ENCODE measurements around the gene AHI1.

The AHI1 gene

DNA sequence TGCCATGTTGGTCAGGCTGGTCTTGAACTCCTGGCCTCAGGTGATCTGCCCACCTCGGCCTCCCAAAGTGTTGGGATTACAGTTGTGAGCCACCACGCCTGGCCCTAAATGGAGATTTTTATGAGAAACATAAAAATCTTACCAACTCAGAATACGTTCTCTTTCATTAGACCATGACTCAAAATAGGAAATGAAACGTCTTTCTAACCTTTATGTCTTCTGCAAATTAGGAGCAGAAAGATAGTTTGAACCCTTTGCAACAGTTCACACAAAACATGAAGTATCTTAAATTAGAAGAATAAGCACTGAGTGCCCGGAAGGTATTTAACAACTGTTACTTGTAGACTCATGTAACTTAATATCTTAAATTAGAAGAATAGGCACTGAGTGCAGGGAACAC is 48.3 kb downstream of the AHI1 start:
- DNase-seq, result no peak

DNA sequence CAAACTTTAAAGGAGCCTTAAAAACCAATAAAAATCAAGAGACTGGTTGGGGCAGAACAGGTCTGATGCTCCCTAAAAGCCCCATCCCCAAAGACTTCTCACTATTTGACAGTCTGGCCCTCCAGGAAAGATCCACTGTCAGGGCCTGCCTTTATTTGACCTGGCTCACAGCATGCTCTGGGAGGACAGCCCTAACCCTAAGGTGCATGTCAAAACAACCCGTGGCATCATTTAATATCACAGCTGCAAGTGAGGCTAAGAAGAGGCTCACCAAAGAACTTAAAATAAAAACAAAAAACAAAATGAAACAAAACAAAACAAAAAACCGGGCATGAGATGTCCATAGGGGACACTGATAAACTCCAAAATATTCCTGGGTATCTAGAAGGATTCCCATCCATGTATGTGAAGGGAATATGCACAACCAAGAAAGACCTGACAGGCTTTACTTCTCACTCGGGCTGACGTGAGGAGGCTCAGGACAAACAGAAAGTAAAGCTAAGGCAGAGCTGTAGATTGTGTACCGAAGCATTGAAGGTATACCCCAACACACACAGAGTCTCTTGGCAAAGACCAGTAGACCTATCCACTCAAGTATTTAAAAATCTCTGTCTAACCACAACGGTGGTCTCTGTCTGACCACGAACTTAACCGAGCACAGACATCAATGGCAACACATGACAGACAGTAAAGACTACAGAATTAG is 57.3 kb downstream of the AHI1 start:
- DNase-seq, result no peak

DNA sequence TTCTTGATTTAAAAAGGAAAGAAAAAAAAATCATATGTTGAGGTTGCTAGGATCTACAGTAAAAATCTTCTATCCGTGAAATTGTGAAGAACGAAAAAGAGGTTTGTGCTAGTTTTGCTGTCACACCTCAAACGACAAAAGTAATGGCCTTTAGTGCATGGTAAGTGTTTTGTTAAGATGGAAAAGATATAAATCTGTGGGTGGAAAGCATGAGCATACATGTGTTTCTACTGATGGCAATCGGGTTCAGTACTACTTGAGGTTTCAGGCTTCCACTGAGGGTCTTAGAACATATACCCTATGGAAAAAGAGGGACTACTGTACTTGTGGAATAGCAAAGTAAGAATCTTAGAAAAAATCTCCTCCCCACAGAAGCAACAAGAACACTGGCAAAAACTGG is 58.0 kb downstream of the AHI1 start:
- DNase-seq, result no peak

DNA sequence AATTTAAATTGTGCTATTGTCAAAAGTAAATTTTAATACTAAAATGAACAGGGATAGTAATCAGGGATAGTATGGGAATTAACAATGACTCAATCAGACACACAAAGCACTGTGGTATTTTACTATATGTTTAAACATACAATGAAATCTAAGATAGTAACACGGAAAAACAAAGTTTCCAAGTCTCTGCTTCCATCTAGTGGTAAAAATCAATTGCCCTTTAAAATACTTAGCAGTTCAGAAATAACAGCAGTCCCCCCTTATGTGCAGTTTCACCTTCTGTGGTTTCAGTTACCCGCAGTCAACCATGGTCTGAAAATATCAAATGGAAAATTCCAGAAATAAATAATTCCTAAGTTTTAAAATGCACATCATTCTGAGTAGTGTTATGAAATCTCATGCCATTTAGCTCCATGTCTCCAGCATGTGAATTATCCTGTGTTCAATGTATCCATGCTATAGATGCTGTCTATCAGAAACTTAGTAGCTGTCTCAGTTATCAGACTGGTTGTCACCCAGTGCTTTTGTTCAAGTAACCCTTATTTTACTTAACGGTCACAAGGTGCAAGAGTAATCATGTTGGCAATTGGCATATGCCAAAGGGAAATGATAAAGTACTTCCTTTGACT is 58.5 kb downstream of the AHI1 start:
- peak; percentile 20 for DNase-seq

DNA sequence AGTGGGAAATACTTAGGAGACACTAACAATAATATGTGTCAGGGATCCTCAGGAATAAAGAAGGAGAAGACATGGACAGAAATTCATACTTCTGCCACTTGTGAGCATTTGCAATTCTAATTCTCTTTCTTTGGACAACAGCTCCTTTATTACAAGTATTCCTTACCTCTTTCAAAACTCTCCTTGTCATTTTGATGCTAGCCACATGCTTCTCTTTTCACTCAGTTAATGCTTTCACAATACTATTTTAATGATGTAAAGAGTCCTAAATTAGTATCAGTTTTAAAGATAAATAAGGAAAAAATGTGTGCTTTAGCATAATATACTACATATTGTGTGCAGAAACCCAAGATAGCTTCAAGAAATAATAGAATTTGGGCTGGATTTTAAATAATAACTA is 62.5 kb downstream of the AHI1 start:
- no peak for DNase-seq

DNA sequence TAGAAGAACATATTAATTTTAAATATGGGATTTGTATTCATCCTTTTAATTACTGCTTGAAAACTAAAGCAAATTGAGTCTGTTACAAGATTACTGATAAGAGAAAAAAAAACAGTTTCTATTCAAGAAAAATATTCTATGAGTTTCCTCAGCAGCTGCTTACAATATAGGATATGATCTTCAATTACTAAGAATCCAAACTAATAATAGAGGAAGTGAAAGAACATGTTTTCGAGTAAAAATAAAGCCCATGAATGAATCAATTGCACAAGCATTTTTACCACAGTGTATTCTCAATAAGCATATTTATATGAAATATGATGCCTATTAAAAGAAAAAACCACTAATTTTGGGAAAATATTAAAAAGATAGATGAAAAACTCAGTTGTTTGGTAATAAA is 63.4 kb downstream of the AHI1 start:
- DNase-seq, result no peak

DNA sequence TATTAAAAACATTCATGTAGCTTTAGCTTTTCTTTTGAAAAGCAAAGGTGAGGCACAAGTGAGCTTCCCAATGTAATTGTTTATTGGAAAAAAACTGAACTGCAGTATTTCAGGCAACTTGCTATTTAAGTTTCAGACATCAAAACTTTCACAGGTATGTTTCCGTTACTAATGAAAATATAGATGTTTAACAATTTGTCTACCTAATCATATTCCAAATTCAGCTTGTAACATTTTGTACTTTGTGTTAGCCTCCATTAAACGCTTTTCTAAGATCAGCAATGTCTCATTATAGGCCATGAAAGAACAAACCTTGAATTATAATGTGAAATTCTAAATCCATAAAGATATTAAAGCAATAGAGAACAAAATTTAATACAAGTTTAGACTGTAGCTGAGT is 69.5 kb downstream of the AHI1 start:
- no peak for DNase-seq

DNA sequence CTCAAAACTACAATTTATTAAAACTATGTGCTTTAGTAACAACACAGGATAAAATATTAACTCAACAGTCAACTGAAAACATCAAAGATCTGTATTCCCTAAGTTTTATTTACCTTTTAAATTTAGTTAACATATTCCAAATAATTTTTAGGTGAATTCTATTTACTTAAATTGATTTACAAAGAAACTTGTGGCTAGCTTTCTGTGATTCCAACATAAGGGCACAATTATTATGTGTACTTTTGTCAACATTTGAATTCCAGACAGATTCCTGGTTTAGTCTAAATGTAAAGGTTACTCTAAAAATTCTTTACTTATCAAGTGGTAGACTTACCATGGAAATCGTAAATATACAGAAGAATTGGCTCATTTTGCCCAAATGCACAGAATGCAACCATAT is 70.7 kb downstream of the AHI1 start:
- DNase-seq, result no peak

DNA sequence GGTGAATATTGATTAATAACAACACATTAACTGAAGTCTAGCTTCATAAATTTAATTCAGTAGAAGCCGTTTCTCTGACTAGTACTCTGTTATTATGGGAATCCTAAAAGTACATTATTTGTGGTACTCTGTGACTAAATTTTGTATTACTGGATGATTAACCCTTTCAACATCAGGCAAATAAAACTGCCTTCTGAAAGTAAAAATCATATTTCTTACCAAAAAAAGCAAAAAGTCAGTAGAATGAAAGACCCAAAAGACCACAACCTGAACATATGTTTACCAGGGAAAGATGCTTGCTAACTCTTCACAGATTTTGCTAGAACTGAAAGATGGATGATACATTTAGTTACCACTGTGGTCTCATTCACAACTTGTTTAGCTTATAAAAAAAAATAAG is 73.2 kb downstream of the AHI1 start:
- no peak for DNase-seq

DNA sequence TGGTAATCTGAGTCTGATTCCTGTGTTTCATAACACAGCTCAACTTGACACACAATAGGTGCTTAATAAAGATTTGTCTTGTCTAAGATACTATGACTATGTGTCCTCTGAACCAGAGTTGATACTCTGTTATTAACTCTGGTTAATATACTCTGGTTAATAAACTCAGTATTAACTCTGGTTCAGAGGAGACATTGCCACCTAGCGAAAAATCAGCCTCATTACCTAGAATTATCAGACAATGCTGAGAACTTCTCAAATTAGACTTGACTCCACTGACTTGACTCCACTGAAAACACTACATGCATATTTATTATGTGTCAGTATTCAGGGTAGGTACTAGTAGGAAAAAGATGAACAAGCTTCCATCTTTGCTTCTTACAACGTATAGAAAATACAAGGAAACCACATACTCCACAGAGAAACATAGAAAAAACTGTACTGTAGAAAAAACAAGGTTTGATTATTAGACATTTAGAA is 73.9 kb downstream of the AHI1 start:
- DNase-seq, result peak; percentile 12

DNA sequence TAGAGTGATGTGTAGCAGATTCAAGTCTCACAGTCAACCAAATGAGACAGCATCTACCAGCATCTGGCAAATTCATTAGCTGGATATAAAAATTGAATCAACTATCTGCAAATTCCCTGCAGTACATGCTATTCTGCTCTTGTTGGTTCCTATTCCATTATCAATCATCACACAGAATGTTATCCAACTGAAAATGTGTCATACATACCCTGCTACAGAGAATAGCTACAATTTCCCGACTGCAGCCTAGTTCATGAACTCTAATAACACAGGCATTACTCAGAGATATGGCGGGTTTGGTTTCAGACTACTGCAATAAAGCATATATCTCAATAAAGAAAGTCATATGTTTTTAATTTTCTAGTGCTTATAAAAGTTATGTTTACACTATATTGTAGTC is 78.4 kb downstream of the AHI1 start:
- DNase-seq, result no peak

DNA sequence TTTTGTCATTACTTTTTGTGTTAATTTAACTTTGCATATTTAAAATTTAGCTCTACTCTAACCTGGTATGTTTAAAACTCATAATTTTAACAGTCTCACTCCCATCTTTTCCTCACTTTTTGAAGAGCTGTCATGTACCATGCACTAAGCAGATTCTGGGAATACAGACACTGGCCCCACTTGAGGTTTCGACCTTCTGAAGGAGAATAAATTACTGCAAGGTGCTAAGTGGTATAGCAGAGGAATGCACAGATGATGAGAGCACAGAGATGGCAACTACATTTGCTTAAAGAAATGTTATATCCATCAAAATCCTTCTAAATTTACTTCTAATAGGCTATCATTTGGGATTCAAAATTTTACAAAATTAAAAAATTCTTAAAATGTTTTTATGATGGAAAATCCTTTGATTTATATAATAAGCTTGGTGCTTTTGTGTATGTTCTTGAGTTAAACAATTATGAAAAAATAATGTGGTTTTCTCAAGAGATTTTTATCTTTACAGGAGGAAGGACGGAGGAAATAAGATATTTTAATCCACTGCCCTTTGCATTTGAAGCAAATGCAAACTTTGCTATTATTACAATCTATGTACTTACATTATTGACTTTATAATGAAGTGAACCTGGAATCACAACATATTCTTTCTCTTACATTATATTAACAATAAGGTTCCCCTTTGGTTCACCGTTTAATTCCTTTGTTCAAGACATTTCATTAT is 79.3 kb downstream of the AHI1 start:
- no peak for DNase-seq

DNA sequence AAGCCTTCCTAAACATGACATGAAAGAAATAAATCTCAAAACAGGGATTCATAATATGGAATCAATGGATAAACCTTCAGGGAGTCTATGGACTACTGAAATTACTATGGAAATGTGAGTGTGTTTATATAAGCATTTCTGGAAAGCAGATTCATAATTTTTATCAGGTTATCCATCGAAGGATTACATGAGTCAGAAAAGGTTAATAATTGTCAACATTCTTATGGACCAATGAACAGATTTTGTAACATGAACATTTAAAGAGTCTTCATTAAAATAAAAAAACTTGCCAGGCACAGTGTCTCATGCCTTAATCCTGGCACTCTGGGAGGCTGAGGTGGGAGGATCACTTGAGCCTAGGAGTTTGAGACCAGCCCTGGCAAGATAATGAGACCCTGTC is 84.8 kb downstream of the AHI1 start:
- DNase-seq, result no peak

DNA sequence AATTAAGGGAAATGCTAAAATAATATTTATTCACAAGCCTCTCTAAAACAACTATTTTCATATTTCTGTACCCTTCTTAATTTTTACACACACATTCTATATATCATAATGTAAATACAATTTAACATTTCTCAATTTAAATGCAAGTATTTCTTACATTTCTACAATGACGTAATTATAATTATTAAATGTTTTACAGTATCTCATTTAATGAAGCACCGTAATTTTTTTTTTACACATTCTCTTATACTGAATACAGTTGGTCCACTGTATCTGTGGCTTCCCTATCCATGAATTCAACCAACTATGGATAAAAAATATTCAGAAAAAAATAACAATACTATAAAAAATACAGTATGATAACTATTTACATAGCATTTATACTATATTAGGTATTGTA is 85.7 kb downstream of the AHI1 start:
- DNase-seq, result no peak

DNA sequence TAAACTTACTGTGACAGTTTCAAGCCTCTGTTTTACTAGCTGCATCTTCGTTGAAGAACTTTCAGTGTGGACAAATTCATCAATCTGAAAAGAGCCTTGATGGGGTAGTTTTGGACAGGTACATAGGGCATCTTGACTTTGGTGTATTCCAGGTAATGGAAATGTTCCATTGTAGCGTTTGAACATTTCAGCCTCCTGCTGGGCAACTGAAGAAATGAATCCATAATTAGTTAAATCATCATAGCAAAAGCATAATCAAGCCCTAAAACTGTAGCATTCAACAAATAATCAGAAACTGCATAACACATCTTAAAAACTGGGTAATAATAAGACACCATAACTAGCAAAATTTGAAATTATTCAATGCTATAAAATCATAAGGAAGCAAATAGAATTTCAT is 86.2 kb downstream of the AHI1 start:
- DNase-seq, result no peak

DNA sequence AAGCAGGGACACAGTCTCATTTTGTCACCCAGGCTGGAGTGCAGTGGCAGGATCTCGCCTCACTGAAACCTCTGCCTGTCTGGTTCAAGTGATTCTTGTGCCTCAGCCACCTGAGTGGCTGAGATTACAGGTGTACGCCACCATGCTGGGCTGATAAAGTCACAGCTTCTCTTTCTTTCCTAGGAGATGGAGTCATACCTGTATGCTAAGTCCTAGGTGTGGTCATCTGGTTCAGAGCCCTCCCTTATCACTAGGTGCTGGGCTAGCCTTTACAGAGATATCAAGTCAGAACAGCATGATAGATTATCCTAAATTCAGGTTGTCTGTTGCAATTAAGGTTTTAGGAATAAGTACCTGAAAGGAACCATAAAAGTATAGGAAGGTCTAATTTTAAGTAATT is 86.7 kb downstream of the AHI1 start:
- no peak for DNase-seq

DNA sequence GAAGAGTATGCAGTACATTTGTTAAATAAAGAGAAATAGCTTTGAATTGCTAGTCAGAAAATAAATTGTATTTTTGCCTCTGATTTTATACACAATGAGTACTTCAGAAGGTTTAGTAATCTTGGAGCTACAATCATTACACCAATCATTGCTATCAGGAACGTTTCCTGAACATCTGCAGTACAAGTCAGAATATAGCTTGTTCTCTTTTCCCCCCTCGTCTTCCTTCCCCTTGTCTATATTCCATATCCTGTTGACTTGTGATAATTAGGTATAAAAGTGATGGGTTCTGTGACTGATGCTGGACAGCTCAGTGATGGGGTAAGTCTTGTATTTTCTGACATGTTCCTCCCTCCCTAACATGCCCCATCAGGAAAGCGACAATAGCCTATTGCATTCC is 94.0 kb downstream of the AHI1 start:
- no peak for DNase-seq

DNA sequence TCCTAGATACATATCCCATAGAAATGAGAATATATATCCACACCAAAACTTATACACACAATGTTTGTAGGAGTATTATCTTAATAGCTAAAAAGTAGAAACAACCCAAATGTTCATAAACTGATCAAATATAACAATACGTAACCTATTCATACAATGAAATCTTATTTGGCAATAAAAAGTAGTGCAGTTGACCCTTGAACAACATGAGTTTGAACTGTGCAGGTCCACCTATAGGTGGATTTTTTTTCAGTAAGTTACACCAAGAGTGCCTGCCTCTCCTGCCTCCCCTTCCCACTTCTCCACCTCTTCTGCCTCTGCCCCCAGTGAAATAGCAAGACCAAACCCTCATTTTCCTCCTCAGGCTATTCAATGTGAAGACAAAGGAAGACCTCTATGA is 95.2 kb downstream of the AHI1 start:
- no peak for DNase-seq

DNA sequence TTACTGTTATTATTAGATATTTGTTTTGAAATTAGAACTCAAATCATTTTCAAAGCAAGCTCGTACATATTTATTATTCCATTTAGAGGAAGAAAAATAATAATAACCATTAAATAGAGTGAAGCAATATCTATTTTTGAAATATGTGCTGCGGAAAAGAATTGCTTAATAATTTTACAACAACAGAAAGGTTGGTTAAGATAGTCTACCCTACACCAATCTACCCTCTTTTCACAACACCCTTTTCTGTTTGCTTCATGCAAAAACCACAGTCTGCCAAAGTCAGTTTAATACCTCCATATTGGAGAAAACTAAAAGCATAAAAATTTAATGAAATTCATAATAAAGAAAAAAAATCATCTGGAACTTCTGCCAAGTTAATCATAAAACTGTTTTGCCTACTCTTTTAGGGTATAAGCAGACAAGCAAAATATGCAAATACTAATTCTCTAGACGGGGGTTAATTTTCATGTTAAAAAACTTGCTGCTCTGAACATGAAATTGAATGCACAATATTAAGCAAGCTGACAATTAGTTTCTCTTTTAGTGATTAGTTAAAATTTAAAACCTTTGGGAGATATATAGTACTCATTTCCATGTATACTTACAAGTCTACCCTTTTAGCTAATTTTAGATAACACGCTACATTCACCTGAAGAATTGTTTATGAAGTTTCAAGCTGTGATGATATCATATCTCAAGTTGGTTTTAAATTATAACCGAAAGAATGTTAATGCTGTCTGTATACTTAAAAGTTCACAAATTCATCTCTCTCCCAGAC is 100.2 kb downstream of the AHI1 start:
- no peak for DNase-seq

DNA sequence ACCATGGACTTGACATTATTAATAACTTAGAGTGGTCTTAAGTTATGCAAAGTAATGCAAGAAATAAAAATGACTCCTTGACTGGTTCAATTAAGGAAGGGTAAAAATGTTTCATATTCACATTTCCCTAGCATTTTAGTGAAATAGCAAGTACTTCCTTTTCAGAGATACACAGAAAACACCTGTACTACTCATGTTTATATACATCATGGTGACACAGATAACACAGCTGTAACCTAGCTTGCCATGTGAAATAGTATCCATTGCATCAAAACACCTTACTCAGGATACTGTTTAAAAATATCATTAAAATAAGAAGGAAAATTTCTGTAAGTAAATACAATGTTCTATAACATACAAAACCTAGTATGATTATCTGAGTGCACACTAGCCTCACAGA is 102.4 kb downstream of the AHI1 start:
- no peak for DNase-seq

DNA sequence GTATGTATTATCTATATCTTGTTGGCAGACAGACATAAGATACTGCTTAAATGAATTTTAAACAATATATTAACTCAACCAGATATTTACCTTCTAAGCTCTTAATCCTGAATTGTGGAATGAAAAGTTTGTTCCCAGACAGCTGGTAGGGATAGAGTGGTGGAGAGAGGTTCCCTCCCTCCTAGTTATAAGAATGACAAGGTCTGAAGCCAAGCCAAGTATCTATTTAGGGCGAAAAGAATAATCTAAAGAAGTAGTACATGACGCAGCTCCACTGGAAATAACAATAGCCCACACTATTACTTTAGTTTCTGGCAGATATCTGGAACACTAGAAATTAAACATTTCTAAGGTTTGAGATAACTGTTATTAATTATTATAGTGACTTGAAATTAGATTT is 104.3 kb downstream of the AHI1 start:
- no peak for DNase-seq

DNA sequence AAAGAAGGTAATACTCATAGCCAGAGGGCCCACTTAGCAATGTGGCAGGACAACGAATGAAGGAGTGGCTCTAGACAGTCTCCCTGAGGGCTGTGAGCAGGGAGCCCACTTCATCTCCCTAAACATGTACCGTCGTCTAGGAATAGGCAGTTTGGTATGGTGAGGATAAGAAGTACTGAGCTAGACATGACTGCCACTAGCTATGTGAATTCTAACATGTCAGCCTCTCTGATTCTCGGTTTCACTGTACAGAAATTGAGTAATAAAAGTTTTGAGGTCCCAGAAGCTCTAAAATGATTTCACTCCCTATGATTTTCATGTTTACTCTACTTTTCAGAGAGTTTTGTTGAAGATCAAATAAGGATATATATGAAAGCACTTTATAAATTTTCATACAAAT is 107.1 kb downstream of the AHI1 start:
- no peak for DNase-seq

DNA sequence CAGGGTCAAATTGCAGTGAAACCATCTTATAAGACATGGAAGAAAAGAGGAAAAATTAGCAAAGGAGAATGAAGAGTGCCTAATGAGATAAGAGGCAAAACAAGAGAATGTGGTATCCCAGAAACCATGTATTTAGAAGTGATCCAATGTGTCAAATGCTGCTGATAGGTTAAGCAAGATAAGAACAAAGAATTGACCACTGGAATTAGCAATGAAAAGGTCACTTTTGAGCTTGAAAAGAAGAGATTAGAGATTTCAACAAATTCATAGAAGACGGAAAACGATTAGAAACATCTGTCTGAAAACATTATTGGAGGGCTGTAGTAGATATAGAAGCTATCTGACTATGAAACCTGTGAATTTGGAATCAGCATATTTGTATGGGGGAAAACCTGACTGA is 112.2 kb downstream of the AHI1 start:
- DNase-seq, result no peak

DNA sequence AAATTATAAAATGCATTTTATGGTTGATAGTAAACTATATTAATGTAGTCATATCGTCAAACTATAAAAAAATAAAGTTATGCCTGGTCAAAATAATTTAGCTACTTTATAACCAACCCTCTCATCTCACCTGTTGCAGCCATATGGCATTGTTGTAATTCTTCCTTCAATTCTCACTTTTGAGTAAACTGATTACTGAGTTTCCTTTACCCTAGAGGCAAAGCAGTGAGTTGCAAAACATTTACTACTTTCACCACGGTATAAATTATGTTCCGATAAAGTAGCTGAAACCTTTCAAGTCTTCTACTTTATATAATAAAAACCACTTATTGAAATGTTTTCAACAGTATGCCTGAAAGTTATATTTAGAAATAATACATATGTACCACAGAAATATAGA is 113.8 kb downstream of the AHI1 start:
- no peak for DNase-seq
